GM12878 (cell line): Measurements from ENCODE around the gene EFNA1.

Experiments used
- JUND ChIP-seq: IDR thresholded peaks from 2 replicates; pipeline ENCODE4 v1.6.1; 2012; ENCODE audit warnings: low read depth, mild to moderate bottlenecking, low read length, improper control_type of control experiment, moderate library complexity
- NFYB ChIP-seq: IDR thresholded peaks from 2 replicates; pipeline ENCODE4 v1.6.1; 2011; ENCODE audit warnings: low read depth, mild to moderate bottlenecking, low read length, improper control_type of control experiment, moderate library complexity; ENCODE audit not compliant: insufficient read depth
- SIX5 ChIP-seq: IDR thresholded peaks from 2 replicates; pipeline ENCODE4 v1.6.1; 2011; ENCODE audit warnings: mild to moderate bottlenecking, low read depth, low read length, moderate library complexity; ENCODE audit not compliant: severe bottlenecking

DNA sequence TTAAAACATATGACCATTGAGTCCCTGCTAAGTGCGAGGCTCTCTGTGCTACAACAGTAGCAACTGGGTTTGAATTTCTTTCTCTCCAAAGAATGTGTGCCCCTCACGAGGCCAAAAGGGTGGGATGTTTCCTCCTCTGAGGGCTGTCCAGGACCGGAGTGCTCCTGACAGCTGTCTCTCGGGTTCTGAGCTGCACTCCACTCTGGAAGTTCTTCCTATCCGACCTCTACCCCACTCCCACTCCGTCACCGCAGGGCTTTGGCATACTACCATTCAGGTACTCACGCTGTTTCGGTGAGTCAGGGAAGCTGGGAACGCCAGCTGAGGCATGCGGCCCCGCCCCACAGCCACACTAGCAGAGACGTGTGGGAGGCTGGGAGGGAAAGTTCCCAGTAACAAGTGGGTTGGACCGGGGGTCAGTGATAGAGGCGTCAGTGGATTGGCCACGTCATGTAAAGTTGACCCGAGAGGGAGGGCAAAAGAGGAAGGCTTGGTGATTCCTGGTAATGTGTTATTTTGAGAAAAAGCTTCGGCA is 7.3 kb downstream of the EFNA1 start:
- TF ChIP-seq NFYB (no peak), JUND (no peak), SIX5 (no peak)
